ENCODE data around the gene VWA3B. TPM values are rescaled to one million over a fixed set of nuclear protein-coding genes. Genes with fewer than 3 reads are reported as not detected.
"Not testable (repeated sequence)": the region's sequence is repeated elsewhere in the genome, so short reads cannot be mapped to it uniquely, and the experiment has no call there.

Gene VWA3B
- total and polyA plus RNA-seq, 5 donors = 0.15 to 0.29 (median 0.28) TPM

GRCh38 chr2:98087447-98088020 is 567 bp downstream of the VWA3B start:
- intact Hi-C loops (cut with DNase I) = no loop called here
- peak in 1 of 2 donors; percentile 5 for ATAC-seq
- H3K4me1 ChIP-seq (ENCODE audit: control insufficient read depth, insufficient read depth, low read length) = peaks cover 3% of the 10 kb centered on the region
- H3K27me3 ChIP-seq (ENCODE audit: control insufficient read depth, insufficient read depth) = no peaks in the 10 kb centered on the region
- H3K27ac ChIP-seq (ENCODE audit: low read length) = no peak overlapping the region
- 42% methylated on average over 13 of the region's 13 CpGs for WGBS
- no peak for DNase-seq
- H3K9me3 ChIP-seq (ENCODE audit: control insufficient read depth, low read length) = no peaks in the 10 kb centered on the region
- peak overlapping the region; percentile 19 for H3K4me3 ChIP-seq (ENCODE audit: low read length)

- ATAC-seq = peak in 1 of 2 donors; percentile 36
- Histone ChIP-seq H3K9me3 (ENCODE audit: control insufficient read depth, low read length) (no peaks in the 10 kb centered on the region), H3K27me3 (ENCODE audit: control insufficient read depth, insufficient read depth) (no peaks in the 10 kb centered on the region), H3K4me1 (ENCODE audit: control insufficient read depth, insufficient read depth, low read length) (peaks cover 3% of the 10 kb centered on the region), H3K4me3 (ENCODE audit: low read length) (no peak overlapping the region), H3K27ac (ENCODE audit: low read length) (no peak overlapping the region)
- intact Hi-C loops (cut with DNase I) = no loop called here
- WGBS = 82% methylated on average over 5 of the region's 5 CpGs
- DNase-seq = peak in 2 of 3 donors; percentile 54 to 55
These were observed 1.3 kb downstream of the VWA3B start for GRCh38 chr2:98088261-98088660.

GRCh38 chr2:98089941-98090340 is 3.0 kb downstream of the VWA3B start:
- Histone ChIP-seq H3K4me1 (ENCODE audit: control insufficient read depth, insufficient read depth, low read length) (peaks cover 3% of the 10 kb centered on the region), H3K27me3 (ENCODE audit: control insufficient read depth, insufficient read depth) (no peaks in the 10 kb centered on the region), H3K9me3 (ENCODE audit: control insufficient read depth, low read length) (no peaks in the 10 kb centered on the region), H3K27ac (ENCODE audit: low read length) (no peak overlapping the region), H3K4me3 (ENCODE audit: low read length) (no peak overlapping the region)
- intact Hi-C loops (cut with DNase I) = no loop called here
- no peak for ATAC-seq
- DNase-seq = no peak

- intact Hi-C loops (cut with DNase I) = no loop called here
- Histone ChIP-seq H3K4me1 (ENCODE audit: control insufficient read depth, insufficient read depth, low read length) (peaks cover 3% of the 10 kb centered on the region), H3K27ac (ENCODE audit: low read length) (no peak overlapping the region), H3K9me3 (ENCODE audit: control insufficient read depth, low read length) (no peaks in the 10 kb centered on the region), H3K4me3 (ENCODE audit: low read length) (no peak overlapping the region), H3K27me3 (ENCODE audit: control insufficient read depth, insufficient read depth) (no peaks in the 10 kb centered on the region)
- no peak for ATAC-seq
- 66% methylated on average over 8 of the region's 8 CpGs for WGBS
- no peak for DNase-seq
These were observed 4.0 kb downstream of the VWA3B start for GRCh38 chr2:98090951-98091350.

GRCh38 chr2:98091738-98092137 is 4.8 kb downstream of the VWA3B start:
- no peaks in the 10 kb centered on the region for H3K27me3 ChIP-seq (ENCODE audit: control insufficient read depth, insufficient read depth)
- WGBS = 82% methylated on average over 1 of the region's 1 CpG
- H3K4me1 ChIP-seq (ENCODE audit: control insufficient read depth, insufficient read depth, low read length) = peaks cover 3% of the 10 kb centered on the region
- no peak overlapping the region for H3K27ac ChIP-seq (ENCODE audit: low read length)
- no peak overlapping the region for H3K4me3 ChIP-seq (ENCODE audit: low read length)
- intact Hi-C loops (cut with DNase I) = no loop called here
- DNase-seq (no peak), ATAC-seq (no peak)
- H3K9me3 ChIP-seq (ENCODE audit: control insufficient read depth, low read length) = no peaks in the 10 kb centered on the region

- ATAC-seq (no peak), DNase-seq (no peak)
- H3K4me1 ChIP-seq (ENCODE audit: control insufficient read depth, insufficient read depth, low read length) = no peaks in the 10 kb centered on the region
- no peaks in the 10 kb centered on the region for H3K9me3 ChIP-seq (ENCODE audit: control insufficient read depth, low read length)
- no peak overlapping the region for H3K27ac ChIP-seq (ENCODE audit: low read length)
- H3K27me3 ChIP-seq (ENCODE audit: control insufficient read depth, insufficient read depth) = no peaks in the 10 kb centered on the region
- intact Hi-C loops (cut with DNase I) = no loop called here
- H3K4me3 ChIP-seq (ENCODE audit: low read length) = no peak overlapping the region
- 81% methylated on average over 3 of the region's 3 CpGs for WGBS
These were observed 6.2 kb downstream of the VWA3B start for GRCh38 chr2:98093146-98093545.

GRCh38 chr2:98093611-98094010 is 6.6 kb downstream of the VWA3B start:
- intact Hi-C loops (cut with DNase I) = no loop called here
- no peaks in the 10 kb centered on the region for H3K27me3 ChIP-seq (ENCODE audit: control insufficient read depth, insufficient read depth)
- DNase-seq = no peak
- H3K9me3 ChIP-seq (ENCODE audit: control insufficient read depth, low read length) = no peaks in the 10 kb centered on the region
- no peak overlapping the region for H3K27ac ChIP-seq (ENCODE audit: low read length)
- H3K4me1 ChIP-seq (ENCODE audit: control insufficient read depth, insufficient read depth, low read length) = no peaks in the 10 kb centered on the region
- 77% methylated on average over 5 of the region's 5 CpGs for WGBS
- ATAC-seq = no peak
- no peak overlapping the region for H3K4me3 ChIP-seq (ENCODE audit: low read length)

- no peak overlapping the region for H3K4me3 ChIP-seq (ENCODE audit: low read length)
- peaks cover 1% of the 10 kb centered on the region for H3K4me1 ChIP-seq (ENCODE audit: control insufficient read depth, insufficient read depth, low read length)
- ATAC-seq (peak; percentile 25 to 29), DNase-seq (no peak)
- WGBS = 56% methylated on average over 6 of the region's 6 CpGs
- H3K9me3 ChIP-seq (ENCODE audit: control insufficient read depth, low read length) = no peaks in the 10 kb centered on the region
- intact Hi-C loops (cut with DNase I) = no loop called here
- no peak overlapping the region for H3K27ac ChIP-seq (ENCODE audit: low read length)
- no peaks in the 10 kb centered on the region for H3K27me3 ChIP-seq (ENCODE audit: control insufficient read depth, insufficient read depth)
These were observed 13.2 kb downstream of the VWA3B start for GRCh38 chr2:98099939-98100743.

- H3K4me1 ChIP-seq (ENCODE audit: control insufficient read depth, insufficient read depth, low read length); H3K9me3 ChIP-seq (ENCODE audit: control insufficient read depth, low read length); intact Hi-C loops (cut with DNase I); DNase-seq; H3K27me3 ChIP-seq (ENCODE audit: control insufficient read depth, insufficient read depth); ATAC-seq; H3K4me3 ChIP-seq (ENCODE audit: low read length); H3K27ac ChIP-seq (ENCODE audit: low read length): not testable (repeated sequence)
- WGBS = 95% methylated on average over 17 of the region's 17 CpGs
These were observed 15.3 kb downstream of the VWA3B start for GRCh38 chr2:98102315-98102714.

- H3K27me3 ChIP-seq (ENCODE audit: control insufficient read depth, insufficient read depth) = no peaks in the 10 kb centered on the region
- peaks cover 1% of the 10 kb centered on the region for H3K4me1 ChIP-seq (ENCODE audit: control insufficient read depth, insufficient read depth, low read length)
- ATAC-seq (no peak), DNase-seq (no peak)
- no peaks in the 10 kb centered on the region for H3K9me3 ChIP-seq (ENCODE audit: control insufficient read depth, low read length)
- H3K27ac ChIP-seq (ENCODE audit: low read length) = no peak overlapping the region
- H3K4me3 ChIP-seq (ENCODE audit: low read length) = no peak overlapping the region
- intact Hi-C loops (cut with DNase I) = no loop called here
These were observed 15.9 kb downstream of the VWA3B start for GRCh38 chr2:98102878-98103277.

- Histone ChIP-seq H3K9me3 (ENCODE audit: control insufficient read depth, low read length) (no peaks in the 10 kb centered on the region), H3K27ac (ENCODE audit: low read length) (no peak overlapping the region), H3K4me1 (ENCODE audit: control insufficient read depth, insufficient read depth, low read length) (no peaks in the 10 kb centered on the region), H3K4me3 (ENCODE audit: low read length) (no peak overlapping the region), H3K27me3 (ENCODE audit: control insufficient read depth, insufficient read depth) (no peaks in the 10 kb centered on the region)
- no peak for DNase-seq
- no peak for ATAC-seq
- intact Hi-C loops (cut with DNase I) = no loop called here
- WGBS = 81% methylated on average over 2 of the region's 2 CpGs
These were observed 21.1 kb downstream of the VWA3B start for GRCh38 chr2:98108110-98108509.
